Immature natural killer cell (primary cell): ENCODE data around the gene GRIK1. TPM values are rescaled to one million over a fixed set of nuclear protein-coding genes. Genes with fewer than 3 reads are reported as not detected.

Experiments used
- DNase-seq, 3 donors: peaks; one replicate each; pipeline ENCODE4 v3.0.0; 2022; ENCODE audit warnings: mixed read lengths in 1 of 3
- H3K27ac Mint-ChIP-seq, 6 donors: one replicate each; pipeline ENCODE4 v1.8.0; 2020; ENCODE audit warnings: mixed read lengths in 6 of 6, mild to moderate bottlenecking in 5 of 6, inconsistent platforms in 4 of 6, moderate library complexity in 3 of 6
- H3K27me3 Mint-ChIP-seq, 3 donors: one replicate each; pipeline ENCODE4 v1.8.0; 2020 to 2021; ENCODE audit warnings: low read depth in 3 of 3, mild to moderate bottlenecking in 3 of 3, mixed read lengths in 3 of 3, moderate library complexity in 3 of 3, inconsistent platforms in 1 of 3
- H3K36me3 Mint-ChIP-seq, 3 donors: one replicate each; pipeline ENCODE4 v1.8.0; 2020; ENCODE audit warnings: mixed read lengths in 3 of 3, inconsistent platforms in 2 of 3, mild to moderate bottlenecking in 2 of 3
- H3K4me1 Mint-ChIP-seq, 2 donors: one replicate each; pipeline ENCODE4 v1.8.0; 2020; ENCODE audit warnings: inconsistent platforms in 2 of 2, mild to moderate bottlenecking in 2 of 2, mixed read lengths in 2 of 2, moderate library complexity in 1 of 2
- H3K4me3 Mint-ChIP-seq, 5 donors: one replicate each; pipeline ENCODE4 v1.8.0; 2020; ENCODE audit warnings: mild to moderate bottlenecking in 5 of 5, mixed read lengths in 5 of 5, inconsistent platforms in 3 of 5, moderate library complexity in 3 of 5
- H3K9me3 Mint-ChIP-seq, 6 donors: one replicate each; pipeline ENCODE4 v1.8.0; 2020; ENCODE audit warnings: mild to moderate bottlenecking in 6 of 6, mixed read lengths in 6 of 6, inconsistent platforms in 4 of 6, moderate library complexity in 3 of 6
- polyA plus RNA-seq, 3 donors: library from polyadenylated mRNA; unstranded; fragments of 300-500 nt; fragmentation: Illumina TruSeq; gene quantifications; one replicate each; pipeline ENCODE4 v1.2.3, GENCODE V29; 2021

The GRIK1 gene
- polyA plus RNA-seq, 3 donors from 2014 or later = not detected

DNA sequence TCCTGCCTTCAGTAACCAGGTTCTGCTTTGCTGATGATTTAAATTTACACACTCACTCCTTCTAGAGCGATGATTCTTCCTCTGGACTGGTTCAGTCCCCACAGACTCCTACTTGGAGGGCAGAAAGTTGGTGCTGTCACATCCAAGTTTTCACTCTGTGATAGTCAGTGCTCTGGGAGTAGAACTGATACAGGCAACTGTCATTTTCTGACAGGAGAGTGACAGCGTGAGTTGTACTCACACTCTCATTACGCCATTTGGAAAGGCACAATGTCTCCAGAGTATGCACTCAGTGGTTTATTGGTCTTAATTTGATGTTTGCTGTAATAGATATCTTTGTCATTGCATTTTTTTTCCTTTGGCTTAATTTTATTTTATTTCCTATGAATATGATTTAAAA, 96.0 kb downstream of the GRIK1 start:
- Mint-ChIP-seq H3K9me3 (peaks cover 0 to 11% (median 4%) of the 10 kb centered on the region in 6 donors), H3K27me3 (peaks cover 0 to 3% (median 2%) of the 10 kb centered on the region in 3 donors)

GRCh38 chr21:29834617-29835016, 105.2 kb downstream of the GRIK1 start:
- no peaks in the 10 kb centered on the region for H3K4me1 Mint-ChIP-seq
- H3K27me3 Mint-ChIP-seq = peaks cover 0 to 3% (median 0%) of the 10 kb centered on the region in 3 donors
- H3K27ac Mint-ChIP-seq = no peak overlapping the region
- H3K9me3 Mint-ChIP-seq = peaks cover 3 to 38% (median 9%) of the 10 kb centered on the region in 6 donors
- H3K4me3 Mint-ChIP-seq = no peak overlapping the region
- H3K36me3 Mint-ChIP-seq = no peaks in the 10 kb centered on the region
- no peak for DNase-seq

More for the DNA sequence above, 96.0 kb downstream of the GRIK1 start:
- Mint-ChIP-seq H3K4me1 (no peaks in the 10 kb centered on the region), H3K36me3 (no peaks in the 10 kb centered on the region), H3K27ac (no peak overlapping the region), H3K4me3 (no peak overlapping the region)
- DNase-seq = no peak

GRCh38 chr21:29832217-29832616, 107.6 kb downstream of the GRIK1 start:
- no peak overlapping the region for H3K27ac Mint-ChIP-seq
- DNase-seq = no peak
- H3K36me3 Mint-ChIP-seq = no peaks in the 10 kb centered on the region
- no peak overlapping the region for H3K4me3 Mint-ChIP-seq
- no peaks in the 10 kb centered on the region for H3K27me3 Mint-ChIP-seq
- no peaks in the 10 kb centered on the region for H3K4me1 Mint-ChIP-seq
- peaks cover 3 to 40% (median 7%) of the 10 kb centered on the region in 6 donors for H3K9me3 Mint-ChIP-seq

DNA sequence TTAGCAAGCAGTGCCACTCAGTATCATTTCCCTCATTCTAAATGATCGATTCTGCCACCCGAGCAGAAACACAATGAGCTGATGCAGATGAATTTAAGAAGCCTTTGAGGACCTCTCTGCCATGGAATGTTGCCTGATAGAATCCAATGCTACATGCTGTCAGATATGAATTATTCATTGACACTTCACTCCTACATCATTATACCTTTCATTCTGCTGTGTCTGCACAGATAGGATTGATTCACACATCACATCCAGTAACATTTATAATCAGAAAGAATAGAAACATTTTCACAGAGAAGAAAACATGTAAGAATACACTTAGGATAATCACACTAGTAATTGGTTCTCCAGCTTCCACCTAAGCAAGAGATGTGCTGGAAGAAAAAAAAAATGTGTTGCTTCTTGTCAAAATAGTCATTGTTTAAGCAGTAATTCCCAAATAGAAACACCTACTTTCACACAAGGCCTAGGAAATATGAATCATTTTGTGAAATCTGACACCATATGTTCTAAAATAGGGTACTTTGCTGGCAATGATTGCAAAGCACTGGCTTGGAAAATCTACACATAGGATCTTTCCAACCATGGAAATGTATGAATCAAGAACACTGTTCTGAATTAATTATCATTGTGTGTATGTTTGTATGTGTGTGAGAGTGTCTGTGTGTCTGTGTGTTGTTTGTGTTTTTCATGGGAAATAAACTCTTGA, 110.1 kb downstream of the GRIK1 start:
- no peaks in the 10 kb centered on the region for H3K36me3 Mint-ChIP-seq
- H3K27me3 Mint-ChIP-seq = no peaks in the 10 kb centered on the region
- DNase-seq = no peak
- no peak overlapping the region for H3K27ac Mint-ChIP-seq
- H3K4me3 Mint-ChIP-seq = no peak overlapping the region
- H3K9me3 Mint-ChIP-seq = peaks cover 3 to 42% (median 6%) of the 10 kb centered on the region in 6 donors
- H3K4me1 Mint-ChIP-seq = no peaks in the 10 kb centered on the region

DNA sequence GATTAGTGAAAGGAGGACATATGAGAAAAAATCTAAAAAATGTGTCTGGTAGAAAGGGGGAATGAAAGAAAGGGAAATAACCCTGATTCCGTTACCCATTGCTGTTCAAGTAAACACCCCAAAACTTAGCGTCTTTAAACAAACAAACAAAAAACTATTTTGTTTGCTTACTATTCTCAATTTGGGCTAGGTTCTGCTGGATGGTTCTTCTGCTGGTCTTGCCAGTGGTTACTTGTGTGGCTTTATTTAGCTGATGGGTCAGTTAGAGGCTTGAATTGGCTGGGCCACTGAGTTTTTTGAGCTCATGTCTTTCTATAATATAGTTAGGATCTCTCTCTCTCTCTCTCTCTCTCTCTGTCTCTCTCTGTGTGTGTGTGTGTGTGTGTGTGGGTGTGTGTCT, 112.1 kb downstream of the GRIK1 start:
- Mint-ChIP-seq H3K27ac (no peak overlapping the region), H3K36me3 (no peaks in the 10 kb centered on the region), H3K4me3 (no peak overlapping the region), H3K9me3 (peaks cover 0 to 34% (median 4%) of the 10 kb centered on the region in 6 donors), H3K4me1 (no peaks in the 10 kb centered on the region), H3K27me3 (peaks cover 0 to 1% (median 0%) of the 10 kb centered on the region in 3 donors)
- DNase-seq = no peak

DNA sequence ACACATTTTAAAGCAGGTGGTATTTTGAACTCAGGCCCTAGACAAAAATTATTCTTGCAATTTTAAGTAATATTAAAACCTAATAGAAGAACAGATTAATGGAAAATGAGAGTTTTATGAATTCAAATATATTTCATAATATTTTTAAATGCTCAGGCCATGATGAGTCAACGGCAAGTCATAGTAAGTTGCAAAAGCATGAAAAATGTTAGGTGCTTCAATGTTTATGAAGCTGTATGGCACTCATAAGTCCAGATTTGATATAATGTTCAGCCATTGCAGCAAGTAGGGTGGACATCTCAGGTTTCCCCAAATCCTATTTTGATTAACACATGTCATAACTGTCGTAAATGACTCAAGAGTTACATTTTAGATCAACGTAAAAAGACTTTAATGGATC, 112.6 kb downstream of the GRIK1 start:
- Mint-ChIP-seq H3K4me3 (no peak overlapping the region), H3K9me3 (peaks cover 0 to 38% (median 4%) of the 10 kb centered on the region in 6 donors), H3K27me3 (peaks cover 0 to 2% (median 0%) of the 10 kb centered on the region in 3 donors), H3K36me3 (no peaks in the 10 kb centered on the region), H3K27ac (no peak overlapping the region), H3K4me1 (no peaks in the 10 kb centered on the region)
- no peak for DNase-seq

DNA sequence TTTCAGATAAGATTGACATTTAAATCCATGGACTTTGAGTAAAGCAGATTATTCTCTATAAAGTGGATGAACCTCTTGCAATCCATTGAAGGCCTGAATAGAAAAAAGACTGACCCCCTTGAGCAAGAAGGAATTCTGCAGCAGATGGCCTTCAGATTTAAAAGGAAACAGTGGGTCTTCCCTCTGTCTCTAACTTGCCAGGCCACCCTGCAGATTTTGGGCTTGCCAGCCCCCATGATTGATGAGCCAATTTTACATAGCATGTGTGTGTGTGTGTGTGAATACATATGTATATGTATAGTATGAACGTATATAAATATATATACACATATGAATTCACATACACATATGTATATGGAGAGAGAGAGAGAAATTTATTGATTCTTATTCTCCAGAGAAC, 113.4 kb downstream of the GRIK1 start:
- H3K27ac Mint-ChIP-seq = no peak overlapping the region
- H3K36me3 Mint-ChIP-seq = no peaks in the 10 kb centered on the region
- H3K27me3 Mint-ChIP-seq = peaks cover 0 to 2% (median 0%) of the 10 kb centered on the region in 3 donors
- no peak for DNase-seq
- H3K9me3 Mint-ChIP-seq = peaks cover 0 to 32% (median 4%) of the 10 kb centered on the region in 6 donors
- H3K4me1 Mint-ChIP-seq = no peaks in the 10 kb centered on the region
- no peak overlapping the region for H3K4me3 Mint-ChIP-seq

DNA sequence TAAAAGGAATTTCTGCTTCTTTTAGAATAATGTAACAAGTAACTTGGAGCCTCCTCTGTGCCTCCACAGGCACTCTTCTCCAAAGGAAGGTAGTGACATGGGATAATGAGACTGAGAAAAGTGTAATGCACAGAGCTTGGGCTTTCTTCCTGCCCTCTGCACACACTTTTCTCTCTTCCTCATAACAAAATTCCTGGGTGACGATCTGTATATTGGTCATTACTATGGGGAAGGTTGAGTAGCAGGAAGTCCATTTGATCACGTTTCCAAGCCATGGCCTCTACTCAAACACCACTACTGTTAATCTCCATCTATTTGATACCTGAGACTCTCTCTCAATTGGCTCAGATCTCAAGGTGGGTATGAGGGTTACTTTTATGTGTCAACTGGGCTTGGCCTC, 113.9 kb downstream of the GRIK1 start:
- Mint-ChIP-seq H3K4me3 (no peak overlapping the region), H3K27ac (no peak overlapping the region), H3K9me3 (peaks cover 0 to 27% (median 3%) of the 10 kb centered on the region in 6 donors), H3K27me3 (peaks cover 0 to 2% (median 0%) of the 10 kb centered on the region in 3 donors), H3K4me1 (no peaks in the 10 kb centered on the region), H3K36me3 (no peaks in the 10 kb centered on the region)
- DNase-seq = no peak

DNA sequence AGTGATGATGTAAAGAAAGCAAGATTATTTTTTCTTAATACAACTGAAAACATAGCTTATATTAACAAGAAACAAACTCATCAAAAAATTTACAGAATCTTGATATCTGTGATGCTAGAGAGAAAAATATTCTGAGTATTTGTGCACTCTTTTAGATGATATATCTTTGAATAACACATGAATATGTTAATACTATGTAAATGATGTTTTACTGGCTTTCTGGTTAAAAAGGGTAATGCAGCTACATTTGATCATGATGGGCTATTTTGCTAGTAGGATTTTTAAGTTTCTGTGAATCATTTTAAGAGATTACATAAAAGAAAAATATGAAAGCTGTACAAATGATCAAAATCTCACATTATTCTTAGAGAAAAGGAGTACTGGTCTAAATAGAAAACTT, 114.5 kb downstream of the GRIK1 start:
- no peak for DNase-seq
- no peaks in the 10 kb centered on the region for H3K36me3 Mint-ChIP-seq
- peaks cover 0 to 2% (median 0%) of the 10 kb centered on the region in 3 donors for H3K27me3 Mint-ChIP-seq
- no peak overlapping the region for H3K27ac Mint-ChIP-seq
- no peak overlapping the region for H3K4me3 Mint-ChIP-seq
- H3K4me1 Mint-ChIP-seq = no peaks in the 10 kb centered on the region
- peaks cover 0 to 26% (median 3%) of the 10 kb centered on the region in 6 donors for H3K9me3 Mint-ChIP-seq

DNA sequence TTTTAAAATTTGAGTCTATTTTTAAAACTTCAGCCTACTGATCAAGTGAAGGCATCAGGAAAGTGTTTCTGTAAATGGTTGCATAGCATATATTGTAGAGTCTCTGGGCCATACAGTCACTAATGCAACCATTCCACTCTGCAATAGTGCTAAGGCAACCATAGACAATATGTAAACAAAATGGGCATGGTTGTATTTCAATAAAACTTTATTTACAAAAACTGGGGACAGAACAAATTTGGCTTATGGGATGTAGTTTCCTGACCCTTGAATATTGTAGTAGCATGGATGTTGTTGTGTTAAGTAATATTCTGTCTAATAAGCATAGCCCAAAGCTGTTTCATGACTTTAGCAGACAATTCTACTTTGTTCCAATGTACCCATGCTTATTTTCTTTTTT, 117.7 kb downstream of the GRIK1 start:
- no peaks in the 10 kb centered on the region for H3K4me1 Mint-ChIP-seq
- H3K27me3 Mint-ChIP-seq = peaks cover 0 to 2% (median 0%) of the 10 kb centered on the region in 3 donors
- H3K27ac Mint-ChIP-seq = no peak overlapping the region
- H3K4me3 Mint-ChIP-seq = no peak overlapping the region
- H3K9me3 Mint-ChIP-seq = peaks cover 0 to 26% (median under 1%) of the 10 kb centered on the region in 6 donors
- H3K36me3 Mint-ChIP-seq = no peaks in the 10 kb centered on the region
- no peak for DNase-seq

DNA sequence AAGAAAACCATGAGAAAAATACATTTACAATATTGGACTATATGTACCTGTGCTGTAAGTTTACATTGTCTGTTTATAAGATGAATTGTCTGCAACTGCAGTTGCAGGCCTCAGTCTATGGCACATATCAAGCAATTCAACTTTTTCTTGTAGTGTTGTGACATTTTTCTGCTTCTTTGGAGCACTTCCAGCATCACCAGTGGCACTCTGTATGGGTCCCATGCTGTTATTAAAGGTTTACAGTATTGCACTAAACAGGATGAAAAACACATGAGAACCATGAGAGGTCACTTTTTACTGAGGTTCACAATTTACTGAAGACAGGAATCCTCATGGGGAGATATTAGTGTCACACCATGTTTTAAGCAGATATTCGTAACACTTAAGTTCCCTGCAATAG, 118.6 kb downstream of the GRIK1 start:
- Mint-ChIP-seq H3K36me3 (no peaks in the 10 kb centered on the region), H3K4me3 (no peak overlapping the region), H3K4me1 (no peaks in the 10 kb centered on the region), H3K9me3 (peaks cover 0 to 33% (median 2%) of the 10 kb centered on the region in 6 donors), H3K27me3 (peaks cover 0 to 2% (median 0%) of the 10 kb centered on the region in 3 donors), H3K27ac (no peak overlapping the region)
- DNase-seq = no peak

- Mint-ChIP-seq H3K4me1 (no peaks in the 10 kb centered on the region), H3K4me3 (no peak overlapping the region), H3K27ac (no peak overlapping the region), H3K36me3 (no peaks in the 10 kb centered on the region), H3K27me3 (peaks cover 0 to 2% (median 0%) of the 10 kb centered on the region in 3 donors), H3K9me3 (peaks cover 0 to 30% (median 2%) of the 10 kb centered on the region in 6 donors)
- DNase-seq = no peak
Observed at GRCh38 chr21:29819675-29820326, 120.0 kb downstream of the GRIK1 start.

DNA sequence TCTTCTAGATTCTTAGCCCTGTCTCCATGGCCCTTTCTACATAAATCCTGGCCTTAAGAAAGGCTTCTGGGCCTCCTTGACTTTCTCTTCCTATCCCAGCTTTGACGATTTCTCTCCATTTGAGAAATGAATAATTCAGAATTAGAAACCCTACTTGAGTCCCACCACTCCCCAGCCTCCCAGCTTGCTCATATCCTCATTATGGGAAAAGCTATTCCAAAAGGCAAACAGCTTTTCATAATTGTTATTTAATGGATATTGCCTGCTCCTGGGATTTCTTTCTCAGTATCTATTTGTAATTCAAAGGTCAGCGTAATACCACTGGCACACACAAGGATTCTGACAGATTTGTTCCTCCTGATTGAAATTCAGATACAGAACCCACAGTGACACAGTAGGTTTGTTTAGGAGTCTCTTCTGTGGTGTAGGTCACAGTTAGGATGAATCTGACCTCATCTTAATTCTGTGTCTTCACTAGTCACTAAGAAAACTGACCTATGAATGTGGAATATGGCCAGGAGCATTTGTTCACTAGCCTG, 121.3 kb downstream of the GRIK1 start:
- Mint-ChIP-seq H3K27ac (no peak overlapping the region), H3K9me3 (peaks cover 0 to 22% (median 2%) of the 10 kb centered on the region in 6 donors), H3K36me3 (no peaks in the 10 kb centered on the region), H3K4me3 (no peak overlapping the region), H3K27me3 (peaks cover 0 to 2% (median 0%) of the 10 kb centered on the region in 3 donors), H3K4me1 (no peaks in the 10 kb centered on the region)
- no peak for DNase-seq

DNA sequence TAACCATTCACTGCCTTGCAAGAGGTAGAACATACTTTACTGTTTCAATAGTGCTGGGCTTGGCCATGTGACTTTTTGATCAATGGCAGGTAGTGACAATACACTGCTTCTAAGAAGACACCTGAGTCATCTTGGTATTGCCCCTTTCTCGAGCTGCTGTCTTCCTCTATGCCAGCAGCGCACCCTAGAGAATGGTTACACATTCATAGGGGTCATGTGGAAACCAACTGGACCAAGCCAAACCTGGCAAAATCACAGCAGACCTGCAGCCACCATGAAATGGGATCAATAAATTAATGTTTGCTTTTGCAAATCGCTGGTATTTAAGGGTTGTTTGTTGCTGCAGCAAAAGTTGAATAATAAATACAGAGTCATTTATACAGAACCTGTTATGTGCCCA, 122.3 kb downstream of the GRIK1 start:
- no peak overlapping the region for H3K27ac Mint-ChIP-seq
- peaks cover 0 to 17% (median 2%) of the 10 kb centered on the region in 6 donors for H3K9me3 Mint-ChIP-seq
- H3K4me3 Mint-ChIP-seq = no peak overlapping the region
- H3K36me3 Mint-ChIP-seq = no peaks in the 10 kb centered on the region
- no peaks in the 10 kb centered on the region for H3K27me3 Mint-ChIP-seq
- no peaks in the 10 kb centered on the region for H3K4me1 Mint-ChIP-seq
- DNase-seq = no peak
